GM12878 (cell line): ENCODE data around the gene LPIN2. TPM values are rescaled to one million over a fixed set of nuclear protein-coding genes. Genes with fewer than 3 reads are reported as not detected.

Source experiments
- ATAC-seq: fragments of 200-7000 bp; cut with Tn5 transposase; 3 replicates; pipeline ENCODE4 v1.9.1; 2020; ENCODE audit warnings: mild to moderate bottlenecking, moderate library complexity
- BruUV-seq: library from RNA; stranded (reverse); fragments of 400-500 nt; replicated peaks from 2 replicates; lab custom pipeline; 2021; lab: Mats Ljungman, UMichigan
- CTCF ChIA-PET: fragments of 300-600 bp; sonication (Branson Sonifier 250); formaldehyde crosslinking; extraction: SDS; loops from one replicate; lab custom pipeline; 2021; ENCODE audit warnings: inconsistent platforms; lab: Yijun Ruan, JAX
- POLR2A ChIA-PET: fragments of 350-600 bp; formaldehyde crosslinking; extraction: SDS; loops from one replicate; lab custom pipeline; 2021; ENCODE audit warnings: inconsistent platforms; lab: Charles Lee
- RAD21 ChIA-PET: fragments of 300-600 bp; sonication (Branson Sonifier 250); formaldehyde crosslinking; loops from one replicate; lab custom pipeline; 2023; ENCODE audit warnings: antibody characterized with exemption; ENCODE audit not compliant: unreplicated experiment; lab: Charles Lee
- SMC1A ChIA-PET: fragments of 300-600 bp; sonication (Branson Sonifier 250); formaldehyde crosslinking; loops from one replicate; lab custom pipeline; 2023; ENCODE audit not compliant: unreplicated experiment, uncharacterized antibody; lab: Charles Lee
- DNase-seq: peaks from one replicate; pipeline ENCODE4 v3.0.0-alpha.2; 2011; ENCODE audit warnings: low read depth, low spot score
- FAIRE-seq: peaks from 3 replicates; lab custom pipeline; 2011; peaks lifted over from hg19 to GRCh38; lab: Jason Lieb, UNC
- H2AFZ ChIP-seq: 2 replicates; pipeline ENCODE4 v1.6.0; 2011; ENCODE audit warnings: low read depth, low read length, control low read depth; ENCODE audit not compliant: control insufficient read depth
- H3K27ac ChIP-seq: 2 replicates; pipeline ENCODE4 v1.5.1; 2011; ENCODE audit warnings: control low read depth; ENCODE audit not compliant: control insufficient read depth, insufficient read depth
- H3K27me3 ChIP-seq, 2 experiments: replicated peaks in 1 of 2; 2 replicates each; pipeline versions ENCODE4 v1.6.0 to v1.6.1; 2011; ENCODE audit warnings: low read length in 1 of 2; ENCODE audit not compliant: control insufficient read depth in 2 of 2, insufficient read depth in 2 of 2
- H3K36me3 ChIP-seq, 2 experiments: 2 replicates each; pipeline ENCODE4 v1.5.1; 2011; ENCODE audit warnings: low read length in 1 of 2; ENCODE audit not compliant: control insufficient read depth in 2 of 2, insufficient read depth in 2 of 2
- H3K4me1 ChIP-seq: 2 replicates; pipeline ENCODE4 v1.6.1; 2011; ENCODE audit warnings: mild to moderate bottlenecking, low read length, moderate library complexity, mixed read lengths; ENCODE audit not compliant: control insufficient read depth, insufficient read depth
- H3K4me2 ChIP-seq: 2 replicates; pipeline ENCODE4 v1.6.0; 2011; ENCODE audit warnings: control low read depth; ENCODE audit not compliant: control insufficient read depth, insufficient read depth
- H3K4me3 ChIP-seq: fragments of 200-600 bp; sonication (generic); 2 replicates; pipeline ENCODE4 v1.5.1; 2016
- H3K79me2 ChIP-seq: 2 replicates; pipeline ENCODE4 v1.6.0; 2011; ENCODE audit warnings: low read length; ENCODE audit not compliant: control insufficient read depth, insufficient read depth
- H3K9ac ChIP-seq: 2 replicates; pipeline ENCODE4 v1.8.0; 2011; ENCODE audit warnings: low read length, control low read depth, mixed read lengths; ENCODE audit not compliant: control insufficient read depth, insufficient read depth
- H3K9me3 ChIP-seq: replicated peaks from 3 replicates; pipeline ENCODE4 v1.5.1; 2011; ENCODE audit warnings: mild to moderate bottlenecking, low read length; ENCODE audit not compliant: control insufficient read depth, insufficient read depth
- H4K20me1 ChIP-seq: 2 replicates; pipeline ENCODE4 v1.6.0; 2011; ENCODE audit not compliant: control insufficient read depth, insufficient read depth
- PAX5 ChIP-seq: IDR thresholded peaks from 2 replicates; pipeline ENCODE4 v1.6.1; 2011; ENCODE audit warnings: low read depth, low read length, borderline replicate concordance
- PML ChIP-seq: IDR thresholded peaks from 2 replicates; pipeline ENCODE4 v1.6.1; 2012; ENCODE audit warnings: low read length, inconsistent platforms
- WGBS: methylation state at CpG from one replicate; pipeline ENCODE4 v1.1.6; 2016; ENCODE audit warnings: low lambda C conversion rate; ENCODE audit not compliant: insufficient replicate concordance, insufficient coverage; ENCODE audit errors: missing lambda C conversion rate; 5-methylcytosine and 5-hydroxymethylcytosine counted together
- in situ Hi-C: fragments of 300-500 bp; cut with MboI; formaldehyde crosslinking; loops from 9 replicates; pipeline ENCODE4 v1.14.3; 2018; ENCODE audit warnings: mixed read lengths
- intact Hi-C: fragments of 100-400 bp; cut with micrococcal nuclease; formaldehyde crosslinking; loops from one replicate; pipeline ENCODE4 v1.14.2; 2022; ENCODE audit not compliant: unreplicated experiment
- polyA plus RNA-seq, 11 experiments: library from polyadenylated mRNA; depleted of rRNA in 4 of 11; unstranded in 6 of 11; stranded (reverse) in 5 of 11; fragments of >200 nt; fragmentation: Nextera tagmentation in 4 of 11; fragmentation: Illumina TruSeq in 1 of 11; extraction: Ambion mirVana in 4 of 11; extraction: Trizol in 1 of 11; gene quantifications; 1 replicate in 1 of 11; 2 replicates in 10 of 11; pipeline versions ENCODE4 v1.2.1 to v1.2.3, GENCODE V29; 2011 to 2016; ENCODE audit warnings: inconsistent platforms in 2 of 11, missing spikeins in 2 of 11, low read depth in 1 of 11
- total RNA-seq, 4 experiments: library from RNA; depleted of rRNA in 3 of 4; stranded (reverse); fragments of >200 nt in 3 of 4; fragmentation: Illumina TruSeq in 1 of 4; extraction: Trizol in 1 of 4; gene quantifications; 2 replicates each; pipeline versions ENCODE4 v1.2.1 to v1.2.3, GENCODE V29; 2013 to 2021
- TF ChIP-seq, protein P1 (sequence below): IDR thresholded peaks from 2 replicates; pipeline ENCODE4 v1.6.1; 2011; ENCODE audit warnings: borderline replicate concordance, low read depth, mild to moderate bottlenecking, moderate library complexity, low read length; ENCODE audit not compliant: insufficient read depth, poor library complexity, severe bottlenecking
- TF ChIP-seq, protein P2 (sequence below): fragments of 450-650 bp; IDR thresholded peaks from 2 replicates; pipeline ENCODE4 v1.6.1; 2017; ENCODE audit warnings: mild to moderate bottlenecking

The LPIN2 gene
- total and polyA plus RNA-seq, 10 of the 15 experiments (the other 5 are each of a cell fraction or from before 2014, with no cell fraction given): 4.1 to 28.0 (median 15.9) TPM

DNA sequence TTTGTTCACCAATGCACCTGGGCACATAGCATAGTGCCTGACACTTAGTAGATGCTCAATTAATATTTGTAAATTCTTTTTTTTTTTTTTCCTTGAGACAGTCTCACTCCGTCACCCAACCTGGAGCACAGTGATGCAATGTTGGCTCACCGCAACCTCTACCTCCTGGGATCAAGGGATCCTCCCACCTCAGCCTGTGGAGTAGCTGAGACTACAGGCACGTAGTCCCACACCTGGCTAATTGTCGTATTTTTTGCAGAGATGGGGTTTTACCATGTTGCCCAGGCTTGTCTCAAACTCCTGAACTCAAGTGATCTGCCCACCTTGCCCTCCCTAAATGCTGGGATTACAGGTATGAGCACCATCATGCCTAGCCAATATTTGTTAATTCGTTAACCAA lies 23.2 kb upstream of the LPIN2 start (continued):
- TF ChIP-seq, protein P1, sequence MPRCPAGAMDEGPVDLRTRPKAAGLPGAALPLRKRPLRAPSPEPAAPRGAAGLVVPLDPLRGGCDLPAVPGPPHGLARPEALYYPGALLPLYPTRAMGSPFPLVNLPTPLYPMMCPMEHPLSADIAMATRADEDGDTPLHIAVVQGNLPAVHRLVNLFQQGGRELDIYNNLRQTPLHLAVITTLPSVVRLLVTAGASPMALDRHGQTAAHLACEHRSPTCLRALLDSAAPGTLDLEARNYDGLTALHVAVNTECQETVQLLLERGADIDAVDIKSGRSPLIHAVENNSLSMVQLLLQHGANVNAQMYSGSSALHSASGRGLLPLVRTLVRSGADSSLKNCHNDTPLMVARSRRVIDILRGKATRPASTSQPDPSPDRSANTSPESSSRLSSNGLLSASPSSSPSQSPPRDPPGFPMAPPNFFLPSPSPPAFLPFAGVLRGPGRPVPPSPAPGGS: no peak

DNA sequence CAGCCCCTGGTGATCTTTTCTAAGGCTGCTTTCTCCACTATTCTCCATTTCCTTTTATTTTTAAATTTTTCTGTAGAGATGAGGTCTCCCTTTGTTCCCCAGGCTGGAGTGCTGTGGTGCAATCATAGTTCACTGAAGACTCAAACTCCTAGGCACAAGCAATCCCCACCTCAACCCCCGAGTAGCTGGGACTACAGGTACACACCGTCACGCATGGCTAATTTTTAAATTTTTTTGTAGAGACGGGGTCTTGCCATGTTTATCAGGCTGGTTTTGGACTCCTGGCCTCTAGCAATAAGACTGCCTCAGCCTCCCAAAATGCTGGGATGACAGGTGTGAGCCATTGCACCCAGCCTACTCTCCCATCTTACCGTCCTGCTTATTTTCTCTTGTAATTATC lies 22.7 kb upstream of the LPIN2 start:
- Histone ChIP-seq H4K20me1 (no peaks in the 10 kb centered on the region), H3K4me2 (no peak overlapping the region), H3K4me3 (no peak overlapping the region), H3K9me3 (no peaks in the 10 kb centered on the region), H3K9ac (no peak overlapping the region), H3K27me3 (no peaks in the 10 kb centered on the region), H2AFZ (no peak overlapping the region), H3K4me1 (peaks cover 12% of the 10 kb centered on the region), H3K36me3 (no peaks in the 10 kb centered on the region), H3K79me2 (no peaks in the 10 kb centered on the region), H3K27ac (no peak overlapping the region)
- ChIA-PET RAD21 (no interaction called here), POLR2A (no interaction called here), SMC1A (interaction anchor here (0.8 to 2.2 kb wide), 3 partner anchors 21 to 43 kb away, joined by 4 to 10 read pairs (median 6); no protein-coding TSS in a partner anchor), CTCF (interaction anchor here (2.3 to 3.0 kb wide), 2 partner anchors 12 to 27 kb away, joined by 5 to 21 read pairs; no protein-coding TSS in a partner anchor)
- FAIRE-seq (no peak), ATAC-seq (no peak), DNase-seq (no peak)
- intact Hi-C loops: no loop called here
- TF ChIP-seq PML (no peak), PAX5 (peak; percentile 88; the same call in 1 of the 2 replicates)
- TF ChIP-seq, protein P2, sequence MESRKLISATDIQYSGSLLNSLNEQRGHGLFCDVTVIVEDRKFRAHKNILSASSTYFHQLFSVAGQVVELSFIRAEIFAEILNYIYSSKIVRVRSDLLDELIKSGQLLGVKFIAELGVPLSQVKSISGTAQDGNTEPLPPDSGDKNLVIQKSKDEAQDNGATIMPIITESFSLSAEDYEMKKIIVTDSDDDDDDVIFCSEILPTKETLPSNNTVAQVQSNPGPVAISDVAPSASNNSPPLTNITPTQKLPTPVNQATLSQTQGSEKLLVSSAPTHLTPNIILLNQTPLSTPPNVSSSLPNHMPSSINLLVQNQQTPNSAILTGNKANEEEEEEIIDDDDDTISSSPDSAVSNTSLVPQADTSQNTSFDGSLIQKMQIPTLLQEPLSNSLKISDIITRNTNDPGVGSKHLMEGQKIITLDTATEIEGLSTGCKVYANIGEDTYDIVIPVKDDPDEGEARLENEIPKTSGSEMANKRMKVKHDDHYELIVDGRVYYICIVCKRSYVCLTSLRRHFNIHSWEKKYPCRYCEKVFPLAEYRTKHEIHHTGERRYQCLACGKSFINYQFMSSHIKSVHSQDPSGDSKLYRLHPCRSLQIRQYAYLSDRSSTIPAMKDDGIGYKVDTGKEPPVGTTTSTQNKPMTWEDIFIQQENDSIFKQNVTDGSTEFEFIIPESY: no peak
- no TSS peak for BruUV-seq
- in situ Hi-C loops: no loop called here
- 55% methylated on average over 5 of the region's 5 CpGs for WGBS
